Large intestine (tissue), 3 donors: ENCODE data around the gene ITGA11. TPM values are rescaled to one million over a fixed set of nuclear protein-coding genes. Genes with fewer than 3 reads are reported as not detected.

ENCODE experiments used
- DNase-seq, 2 donors: peaks; one replicate each; pipeline versions ENCODE4 v3.0.0 to v3.0.0-alpha.2; 2013
- H3K27ac ChIP-seq: one replicate; pipeline ENCODE4 v1.5.1; 2013; ENCODE audit warnings: low read length
- H3K27me3 ChIP-seq: 2 replicates; pipeline ENCODE4 v1.6.1; 2013; ENCODE audit warnings: low read length; ENCODE audit not compliant: control insufficient read depth, insufficient read depth
- H3K36me3 ChIP-seq: 2 replicates; pipeline ENCODE4 v1.6.1; 2013; ENCODE audit warnings: low read length; ENCODE audit not compliant: control insufficient read depth, insufficient read depth
- H3K4me1 ChIP-seq: one replicate; pipeline ENCODE4 v1.6.1; 2013; ENCODE audit warnings: low read length; ENCODE audit not compliant: control insufficient read depth, insufficient read depth
- H3K4me3 ChIP-seq: one replicate; pipeline ENCODE4 v1.5.1; 2013; ENCODE audit warnings: low read length
- H3K9me3 ChIP-seq: one replicate; pipeline ENCODE4 v1.6.1; 2013; ENCODE audit warnings: mild to moderate bottlenecking, low read depth, low read length, moderate library complexity; ENCODE audit not compliant: control insufficient read depth
- WGBS: methylation state at CpG from one replicate; pipeline ENCODE4 v1.1.5; 2013; ENCODE audit warnings: low lambda C conversion rate; ENCODE audit not compliant: insufficient coverage; 5-methylcytosine and 5-hydroxymethylcytosine counted together
- polyA plus RNA-seq: library from polyadenylated mRNA; unstranded; fragments of 120-200 nt; gene quantifications from one replicate; pipeline ENCODE4 v1.2.1, GENCODE V29; 2013

ITGA11 gene
- polyA plus RNA-seq, 1 donor = 1.8 TPM

- no peak overlapping the region for H3K27ac ChIP-seq
- no CpG with 5 or more reads among the region's 14 CpGs for WGBS
- no peaks in the 10 kb centered on the region for H3K36me3 ChIP-seq
- no peaks in the 10 kb centered on the region for H3K9me3 ChIP-seq
- DNase-seq = no peak
- no peak overlapping the region for H3K4me3 ChIP-seq
- no peaks in the 10 kb centered on the region for H3K27me3 ChIP-seq
- H3K4me1 ChIP-seq = peaks cover 13% of the 10 kb centered on the region
Measured at GRCh38 chr15:68307131-68307928, 124.6 kb downstream of the ITGA11 start.

- WGBS = no CpG with 5 or more reads among the region's 6 CpGs
- Histone ChIP-seq H3K4me3 (no peak overlapping the region), H3K27me3 (no peaks in the 10 kb centered on the region), H3K4me1 (peaks cover 19% of the 10 kb centered on the region), H3K36me3 (no peaks in the 10 kb centered on the region), H3K9me3 (no peaks in the 10 kb centered on the region), H3K27ac (no peak overlapping the region)
- DNase-seq = no peak
Measured at GRCh38 chr15:68305420-68305871, 126.5 kb downstream of the ITGA11 start.

GRCh38 chr15:68304589-68305337, 127.2 kb downstream of the ITGA11 start:
- H3K27me3 ChIP-seq = no peaks in the 10 kb centered on the region
- 40% methylated on average over 1 of the region's 15 CpGs for WGBS
- peaks cover 26% of the 10 kb centered on the region for H3K4me1 ChIP-seq
- no peak overlapping the region for H3K4me3 ChIP-seq
- peak in 1 of 2 donors; percentile 36 for DNase-seq
- H3K36me3 ChIP-seq = no peaks in the 10 kb centered on the region
- no peaks in the 10 kb centered on the region for H3K9me3 ChIP-seq
- no peak overlapping the region for H3K27ac ChIP-seq

DNA sequence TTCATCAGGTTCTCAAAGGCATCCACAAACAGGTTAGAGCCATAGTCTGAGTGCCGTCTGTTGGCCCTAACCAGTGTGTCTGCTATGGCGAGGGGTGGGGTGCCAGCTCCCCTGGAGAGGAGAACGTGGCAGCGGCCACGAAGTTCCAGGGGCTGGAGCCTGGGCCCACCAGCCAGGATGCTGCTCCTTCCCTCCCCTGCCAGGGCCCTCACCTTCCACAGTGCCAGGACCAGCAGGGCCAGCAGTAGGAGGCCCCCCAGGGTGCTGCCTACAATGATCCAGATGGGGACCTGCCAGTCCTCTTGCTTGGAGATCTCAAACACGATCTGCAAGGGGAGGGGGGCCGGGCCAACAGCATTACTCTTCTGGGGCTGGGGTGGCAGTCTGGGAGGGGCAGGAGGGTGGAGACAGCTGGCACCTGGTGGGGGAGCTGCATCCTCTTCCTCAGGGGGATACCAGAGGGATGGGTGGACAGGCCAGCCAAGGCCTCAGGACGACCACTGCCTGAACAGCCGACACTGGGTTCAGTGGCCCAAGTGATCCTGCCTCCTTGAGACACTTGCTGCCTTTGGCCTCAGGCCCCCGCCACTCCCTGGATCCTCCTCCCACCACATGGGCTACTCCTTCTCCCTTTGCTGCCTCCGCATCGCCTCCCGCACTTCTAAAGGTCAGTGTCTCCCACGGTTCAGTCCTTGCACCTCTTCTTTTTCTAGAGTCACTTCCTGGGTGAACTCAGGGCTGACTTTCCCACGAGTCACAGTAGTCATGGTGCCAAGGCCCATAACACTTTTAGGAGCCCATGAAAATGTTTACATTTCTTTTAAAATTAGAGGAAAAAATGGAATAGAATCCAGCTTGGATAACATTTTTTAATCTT, 128.2 kb downstream of the ITGA11 start:
- 100% methylated on average over 1 of the region's 15 CpGs for WGBS
- H3K27ac ChIP-seq = no peak overlapping the region

GRCh38 chr15:68303134-68303533, 128.8 kb downstream of the ITGA11 start:
- Histone ChIP-seq H3K36me3 (no peaks in the 10 kb centered on the region), H3K4me3 (no peak overlapping the region), H3K9me3 (no peaks in the 10 kb centered on the region), H3K4me1 (peaks cover 37% of the 10 kb centered on the region), H3K27ac (no peak overlapping the region), H3K27me3 (no peaks in the 10 kb centered on the region)
- DNase-seq = no peak
- no CpG with 5 or more reads among the region's 2 CpGs for WGBS

More for the DNA sequence above, 128.2 kb downstream of the ITGA11 start:
- Histone ChIP-seq H3K4me1 (peaks cover 35% of the 10 kb centered on the region), H3K4me3 (no peak overlapping the region), H3K27me3 (no peaks in the 10 kb centered on the region), H3K9me3 (no peaks in the 10 kb centered on the region), H3K36me3 (no peaks in the 10 kb centered on the region)
- no peak for DNase-seq

DNA sequence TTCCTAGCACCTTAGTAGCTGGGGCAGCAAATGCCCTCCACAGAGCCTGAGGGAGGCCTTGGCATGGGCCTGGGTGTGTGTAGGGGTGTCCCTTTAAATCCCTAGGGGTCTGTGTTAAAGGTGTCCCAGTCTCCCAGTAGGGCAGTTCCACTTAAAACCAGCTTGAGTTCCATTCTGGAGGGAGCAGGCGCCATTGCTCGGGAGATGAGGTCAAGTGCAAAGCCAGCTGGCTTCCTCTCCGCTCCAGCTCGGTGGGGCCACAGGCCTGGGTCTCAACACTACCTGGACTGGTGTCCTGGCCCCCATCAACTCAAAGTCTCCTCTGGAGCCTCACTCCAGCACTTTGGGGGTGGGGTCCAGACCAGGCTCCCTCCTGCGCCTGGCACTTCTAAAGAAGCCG, 129.2 kb downstream of the ITGA11 start:
- H3K4me3 ChIP-seq = no peak overlapping the region
- no CpG with 5 or more reads among the region's 6 CpGs for WGBS
- DNase-seq = no peak
- H3K27me3 ChIP-seq = no peaks in the 10 kb centered on the region
- H3K9me3 ChIP-seq = no peaks in the 10 kb centered on the region
- H3K27ac ChIP-seq = no peak overlapping the region
- H3K4me1 ChIP-seq = peaks cover 37% of the 10 kb centered on the region
- H3K36me3 ChIP-seq = peaks cover 1% of the 10 kb centered on the region

- no peak overlapping the region for H3K4me3 ChIP-seq
- H3K36me3 ChIP-seq = peaks cover 4% of the 10 kb centered on the region
- no CpG with 5 or more reads among the region's 8 CpGs for WGBS
- H3K27me3 ChIP-seq = no peaks in the 10 kb centered on the region
- no peak for DNase-seq
- no peaks in the 10 kb centered on the region for H3K9me3 ChIP-seq
- peaks cover 37% of the 10 kb centered on the region for H3K4me1 ChIP-seq
- no peak overlapping the region for H3K27ac ChIP-seq
Measured at GRCh38 chr15:68301301-68301700, 130.7 kb downstream of the ITGA11 start.

DNA sequence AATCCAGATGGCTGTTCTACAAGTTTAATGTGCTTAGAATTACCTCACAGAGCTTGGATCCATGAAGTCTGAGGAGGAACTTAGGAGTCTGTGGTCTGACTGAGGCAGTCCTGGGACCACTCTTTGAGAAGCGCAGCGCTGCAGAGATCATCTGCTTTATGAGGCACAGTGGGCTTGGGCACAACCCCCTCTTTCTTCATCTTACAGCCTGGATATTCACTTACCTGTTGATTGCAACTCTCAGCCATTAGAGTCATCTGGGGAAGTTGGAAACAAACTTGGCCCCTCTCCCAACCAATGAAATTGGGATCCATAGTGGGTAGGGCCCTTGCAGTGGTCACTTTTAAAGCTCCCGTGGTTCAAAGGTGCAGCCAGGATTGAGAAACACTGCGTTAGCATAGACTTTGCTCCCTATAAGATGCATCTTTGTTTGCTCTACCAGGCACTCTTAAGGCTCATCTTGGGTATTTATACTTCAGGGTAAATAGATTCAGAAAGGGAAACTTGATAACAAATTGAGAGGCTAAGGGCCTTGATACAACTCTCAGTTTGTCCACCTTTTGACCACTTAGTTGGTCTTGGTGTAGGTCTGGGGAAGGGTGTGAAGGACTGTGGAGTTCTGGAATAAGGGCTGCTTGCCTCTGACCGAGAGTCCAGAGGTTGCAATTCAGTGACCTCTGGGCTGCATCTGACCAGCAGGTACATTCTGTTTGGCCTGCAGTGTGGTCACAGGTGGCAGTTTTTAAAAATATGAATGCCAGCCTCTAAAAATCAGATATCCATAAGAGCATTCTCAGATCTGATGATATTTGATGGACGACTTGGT, 131.6 kb downstream of the ITGA11 start:
- no peaks in the 10 kb centered on the region for H3K27me3 ChIP-seq
- peaks cover 34% of the 10 kb centered on the region for H3K4me1 ChIP-seq
- no peaks in the 10 kb centered on the region for H3K9me3 ChIP-seq
- peak overlapping the region; percentile 51 for H3K27ac ChIP-seq
- no CpG with 5 or more reads among the region's 6 CpGs for WGBS
- H3K36me3 ChIP-seq = peaks cover 4% of the 10 kb centered on the region
- no peak overlapping the region for H3K4me3 ChIP-seq
- DNase-seq = peak; percentile 65 to 83

DNA sequence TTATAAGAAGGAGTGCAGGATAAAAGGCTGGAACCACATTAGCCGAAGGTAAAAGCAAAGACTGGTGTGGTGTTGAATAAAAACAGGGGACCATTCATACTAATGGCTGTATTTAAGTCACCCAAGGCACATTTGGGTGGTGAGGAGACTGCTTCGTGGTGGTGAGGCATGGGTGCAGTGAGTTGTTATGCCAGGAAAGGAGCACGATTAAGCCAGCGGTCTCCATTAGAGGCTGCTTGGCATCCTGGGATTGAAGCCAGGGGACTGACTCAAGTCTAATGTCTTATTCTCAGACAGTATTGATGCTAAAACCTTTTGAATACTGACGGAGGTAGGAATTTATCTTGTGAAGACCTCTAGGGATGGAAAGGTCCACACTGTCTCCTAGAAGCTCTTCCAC, 132.5 kb downstream of the ITGA11 start:
- DNase-seq = no peak
- Histone ChIP-seq H3K4me3 (no peak overlapping the region), H3K27ac (peak overlapping the region; percentile 51), H3K27me3 (no peaks in the 10 kb centered on the region), H3K4me1 (peaks cover 26% of the 10 kb centered on the region), H3K9me3 (no peaks in the 10 kb centered on the region), H3K36me3 (peaks cover 4% of the 10 kb centered on the region)
- 100% methylated on average over 1 of the region's 5 CpGs for WGBS
